NCI-H345 treated with DMSO at 0.1 percent for 48 hours (cell line): ENCODE data around the gene RASL11A.
"Not testable (repeated sequence)": the region's sequence is repeated elsewhere in the genome, so short reads cannot be mapped to it uniquely, and the experiment has no call there.

Experiments
- DNase-seq: peaks from one replicate; lab custom pipeline; 2025; ENCODE audit not compliant: unreplicated experiment; lab: John Stamatoyannopoulos, UW

The RASL11A gene

DNA sequence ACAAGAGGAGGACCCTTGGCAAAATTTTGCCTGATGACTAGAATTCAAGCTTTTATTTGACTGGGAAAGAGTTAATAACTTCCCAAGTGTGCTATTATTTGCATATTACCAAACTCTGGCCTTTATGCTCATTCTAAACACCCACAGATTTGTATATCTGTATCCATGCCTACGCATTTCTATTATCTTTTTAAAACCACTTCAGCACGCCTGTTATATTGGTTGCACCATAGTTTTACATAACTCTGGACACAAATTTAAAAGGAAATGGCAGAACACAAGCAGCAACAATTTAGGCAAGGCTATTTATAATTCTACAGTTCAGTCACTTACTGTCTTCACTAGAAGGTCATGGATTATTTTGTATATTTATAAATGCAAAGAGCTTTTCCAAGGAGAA lies 3.7 kb upstream of the RASL11A start:
- DNase-seq, result no peak

DNA sequence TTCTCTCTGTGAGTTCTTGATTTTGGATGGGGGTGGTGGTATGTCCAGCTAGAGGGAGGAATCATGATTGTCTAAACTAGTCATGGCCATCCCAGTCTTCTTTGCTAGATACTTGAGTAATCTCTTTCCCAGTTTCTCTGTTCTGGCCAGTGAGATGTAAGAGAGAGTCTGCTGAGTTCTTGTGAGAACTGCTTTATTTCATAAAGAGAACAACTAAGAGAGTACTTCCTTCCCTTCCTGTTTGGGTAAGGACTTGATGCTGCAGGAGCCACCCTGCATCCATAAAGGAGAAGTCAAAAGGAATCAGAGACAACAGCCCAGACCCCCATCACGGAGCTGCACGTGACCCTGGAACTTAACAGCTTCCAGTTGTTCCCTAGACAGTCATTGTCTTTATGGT lies 3.0 kb upstream of the RASL11A start:
- DNase-seq, result no peak

DNA sequence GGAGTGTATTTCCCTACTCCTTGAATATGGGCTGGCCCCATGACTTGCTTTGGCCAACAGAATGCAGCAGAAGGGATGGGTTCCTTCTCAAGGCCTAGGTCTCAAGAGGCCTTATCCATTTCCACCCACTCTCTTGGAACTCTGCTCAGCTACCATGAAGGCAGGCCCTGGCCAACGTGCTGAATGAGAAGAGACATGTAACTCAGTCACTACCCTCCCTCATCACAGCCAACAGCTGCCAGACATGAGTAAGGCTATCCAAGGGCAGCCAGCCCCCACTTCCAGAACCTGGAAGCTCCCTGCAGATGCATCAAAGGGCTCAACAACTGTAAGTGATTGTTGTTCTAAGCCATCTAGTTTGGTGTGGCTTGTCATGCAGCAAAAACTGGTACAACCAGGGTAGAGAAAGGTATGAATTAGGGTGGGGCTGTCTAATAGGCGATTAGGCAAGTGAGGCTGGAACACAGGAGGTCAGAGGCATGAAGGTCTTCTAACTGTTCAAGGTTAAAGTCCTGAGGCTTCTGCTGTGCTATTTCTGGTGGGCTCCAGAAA lies 1.4 kb upstream of the RASL11A start:
- DNase-seq, result no peak

DNA sequence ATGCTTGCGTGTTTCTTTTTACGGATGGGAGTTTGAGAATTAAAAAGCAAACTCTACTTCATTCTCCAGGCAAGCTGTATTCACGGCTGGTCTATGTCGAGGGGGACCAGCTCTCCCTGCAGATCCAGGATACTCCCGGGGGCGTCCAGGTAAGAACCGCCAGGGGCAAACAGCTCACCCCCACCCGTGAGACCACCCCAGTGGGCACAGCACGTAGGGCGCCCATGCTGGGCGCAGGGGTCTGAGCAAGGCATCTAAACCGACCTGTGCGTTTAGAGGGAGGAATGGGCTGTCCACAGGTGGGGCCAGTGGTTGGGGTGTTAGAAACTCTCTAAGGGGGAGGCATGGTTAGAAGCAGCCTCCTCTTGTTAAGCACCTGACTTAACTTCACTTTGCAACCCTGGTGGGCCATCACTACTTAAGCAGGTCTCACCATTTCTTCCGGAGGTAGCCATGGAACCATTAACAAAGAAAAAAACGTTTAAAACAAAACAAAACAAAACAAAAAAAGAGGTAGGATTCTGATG lies 1.0 kb downstream of the RASL11A start:
- DNase-seq, result no peak

DNA sequence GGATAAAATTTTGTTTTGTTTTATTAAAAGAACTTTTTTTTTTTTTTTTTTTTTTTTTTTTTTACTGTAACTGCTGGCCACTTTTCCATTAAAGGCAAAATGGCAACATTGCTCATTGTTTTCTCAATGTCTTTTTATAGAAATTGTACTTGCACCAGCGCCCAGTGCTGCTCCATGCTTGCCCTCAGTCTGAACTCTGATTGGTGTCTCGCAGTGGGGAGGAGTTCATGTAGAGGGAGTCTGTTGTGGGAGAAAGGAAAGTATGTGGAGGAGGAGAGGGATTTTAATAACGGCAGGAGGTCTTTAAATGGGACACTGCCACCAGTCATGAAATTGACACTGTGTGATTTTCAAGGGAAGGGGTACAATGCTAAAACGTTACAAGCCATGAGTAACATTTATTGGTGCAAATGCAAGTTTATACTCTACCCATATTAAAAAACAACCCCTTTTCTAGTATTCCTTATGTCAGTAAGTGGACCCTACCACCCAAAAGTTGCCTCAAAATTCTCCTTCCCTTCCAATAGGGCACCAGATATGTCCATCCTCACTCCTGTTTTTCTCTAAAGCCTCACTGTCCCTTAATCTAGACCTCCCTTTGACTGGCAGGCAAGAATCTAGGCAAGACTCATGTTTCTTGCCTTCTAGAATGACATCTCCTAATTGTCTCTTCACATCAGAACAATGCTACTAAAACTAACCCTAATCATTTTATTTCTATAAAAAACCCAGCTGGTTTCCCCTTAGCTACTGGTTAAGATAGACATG lies 3.2 kb downstream of the RASL11A start:
- DNase-seq, result no peak

DNA sequence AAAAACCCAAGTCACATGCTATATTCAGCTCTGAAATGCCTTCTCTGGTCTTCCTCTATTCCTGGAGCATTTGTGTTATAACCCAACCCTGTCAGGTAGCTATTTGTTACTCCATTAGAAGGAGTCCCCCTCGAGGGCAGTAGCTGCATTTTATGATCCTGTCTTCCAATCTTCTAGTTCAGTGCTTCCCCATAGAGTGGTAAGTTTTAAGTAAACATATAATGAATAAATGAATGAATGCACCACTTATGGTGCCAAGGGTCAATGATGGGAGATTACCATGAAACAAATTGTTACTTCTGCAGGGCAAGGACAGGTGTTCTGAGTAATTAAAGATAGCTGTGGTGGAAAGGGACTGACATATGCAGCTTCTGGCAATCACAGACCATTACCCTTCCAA lies 4.0 kb downstream of the RASL11A start:
- DNase-seq, result no peak

DNA sequence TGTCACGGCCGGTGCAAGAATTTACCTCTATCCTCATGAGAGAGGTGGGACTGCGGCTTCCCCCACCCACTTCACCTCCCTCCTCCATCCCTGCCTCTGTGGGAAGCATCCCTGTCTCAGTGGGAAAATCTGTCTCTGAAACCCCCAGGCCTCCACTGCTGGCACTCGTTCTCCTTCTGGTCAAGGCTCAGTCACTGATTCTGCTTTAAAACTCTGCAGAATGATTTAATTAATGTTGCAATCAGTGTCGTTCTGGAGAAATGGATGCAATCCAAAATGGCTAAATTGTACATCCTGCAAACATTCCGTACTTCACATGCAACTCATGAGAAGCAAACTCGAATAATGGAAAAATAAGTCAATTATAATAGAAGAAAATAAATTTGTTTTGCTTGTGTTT lies 5.6 kb downstream of the RASL11A start:
- no peak for DNase-seq

DNA sequence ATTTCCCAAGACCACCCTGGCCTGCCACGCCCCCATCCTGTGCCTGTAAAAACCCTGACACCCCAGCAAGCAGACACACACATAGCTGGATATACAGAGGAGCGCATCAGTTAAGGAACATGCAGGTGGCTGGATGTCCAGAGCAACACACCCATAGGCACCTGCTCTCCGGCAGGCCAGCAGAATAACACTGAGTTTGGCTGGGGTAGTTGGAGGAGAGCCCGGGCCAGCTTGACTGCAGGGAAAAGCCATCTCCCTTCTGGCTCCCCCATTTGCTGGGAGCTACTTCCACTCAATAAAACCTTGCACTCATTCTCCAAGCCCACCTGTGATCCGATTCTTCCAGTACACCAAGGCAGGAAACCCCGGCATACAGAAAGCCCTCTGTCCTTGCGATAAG lies 8.9 kb downstream of the RASL11A start:
- no peak for DNase-seq

DNA sequence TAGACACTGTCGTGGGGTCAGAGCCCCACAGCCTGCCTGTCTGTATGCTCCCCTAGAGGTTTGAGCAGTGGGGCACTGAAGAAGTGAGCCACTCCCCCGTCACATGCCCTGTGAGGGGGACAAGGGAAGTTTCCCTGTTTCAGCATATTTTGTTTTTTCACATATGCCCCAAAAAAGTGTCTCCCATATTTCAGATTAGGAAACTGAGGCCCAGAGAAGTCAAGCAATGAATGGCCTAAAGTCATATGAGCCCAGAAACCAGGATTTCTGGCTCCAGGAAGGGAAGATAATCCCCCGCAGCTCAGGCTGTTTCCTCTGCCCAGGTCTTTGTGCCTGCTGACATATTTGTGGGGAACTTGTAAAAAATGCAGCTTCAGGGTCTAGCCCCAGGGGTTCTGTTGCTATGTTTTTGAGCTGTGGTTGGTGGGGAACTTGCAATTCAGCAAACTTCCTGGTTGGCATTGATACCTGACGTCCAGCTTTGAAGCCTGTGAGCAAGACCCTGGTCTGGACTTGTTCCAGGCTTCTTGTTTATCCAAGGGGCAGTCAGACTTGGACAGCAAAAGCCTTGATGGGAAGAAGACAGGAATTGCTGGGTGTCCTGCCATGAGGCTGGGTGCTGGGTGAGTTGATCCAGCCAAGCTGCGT lies 9.5 kb downstream of the RASL11A start:
- no peak for DNase-seq

DNA sequence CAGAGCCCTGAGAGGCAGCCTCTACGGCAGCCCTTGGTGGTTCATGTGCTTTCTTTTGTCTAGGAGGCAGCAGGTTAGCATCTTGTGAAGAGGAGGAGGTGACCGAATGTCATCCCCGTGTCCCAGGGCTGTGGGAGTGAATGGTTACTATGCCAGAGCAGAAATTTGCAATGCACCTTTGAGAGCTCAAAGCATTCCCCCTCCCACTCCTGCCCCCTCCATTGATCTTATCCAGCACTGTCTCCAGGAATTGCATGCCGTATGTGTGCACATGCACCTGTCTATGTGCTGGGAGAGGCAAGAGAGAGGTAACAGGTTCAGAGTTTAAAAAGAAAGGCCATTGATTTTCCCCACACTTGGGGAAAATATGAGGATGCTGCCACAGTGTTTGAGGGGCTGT lies 10.2 kb downstream of the RASL11A start:
- no peak for DNase-seq

DNA sequence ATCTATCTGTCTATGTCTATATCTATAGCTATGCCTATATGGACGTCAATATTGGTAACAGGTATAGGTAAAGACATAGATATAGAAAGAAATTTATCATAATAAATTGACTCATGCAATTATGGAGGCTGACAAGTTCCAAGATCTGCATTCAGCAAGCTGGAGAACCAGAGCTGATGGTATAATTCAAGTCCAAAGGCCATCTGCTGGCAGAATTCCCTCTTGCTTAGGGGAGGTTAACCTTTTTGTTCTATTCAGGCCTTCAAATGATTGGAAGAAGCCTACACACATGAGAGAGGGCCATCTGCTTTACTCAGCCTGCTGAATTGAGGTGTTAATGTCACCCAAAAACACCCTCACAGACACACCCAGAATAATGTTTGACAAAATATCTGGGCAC lies 10.8 kb downstream of the RASL11A start:
- no peak for DNase-seq

DNA sequence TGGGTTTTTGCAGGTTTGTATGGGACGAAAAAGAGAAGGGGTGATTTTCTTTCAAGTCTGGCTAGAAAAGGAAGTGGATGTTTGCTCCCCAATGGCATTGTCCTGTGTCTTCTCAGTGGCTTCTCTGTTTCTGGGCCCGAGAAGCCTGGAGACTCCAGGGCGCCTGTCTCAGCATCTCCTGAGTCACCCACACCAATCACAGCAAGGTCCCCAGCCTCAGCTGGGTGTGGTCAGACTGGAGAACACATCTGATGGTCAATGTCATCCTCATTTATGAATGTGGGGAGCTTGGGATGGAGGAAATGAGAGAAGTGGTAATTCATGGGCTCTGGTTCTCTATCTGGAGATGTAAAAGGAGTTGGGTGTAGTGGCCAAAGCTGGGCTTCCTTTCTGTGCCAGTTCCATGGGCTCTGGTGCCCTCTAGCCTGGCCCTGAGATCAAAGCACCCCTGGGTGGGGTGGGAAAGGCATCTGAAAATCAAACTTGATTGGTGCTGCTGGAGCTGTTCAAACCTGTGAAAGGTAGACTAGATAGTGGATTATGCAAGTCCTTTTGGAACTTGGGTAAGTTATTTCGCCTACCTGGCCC lies 13.4 kb downstream of the RASL11A start:
- no peak for DNase-seq

DNA sequence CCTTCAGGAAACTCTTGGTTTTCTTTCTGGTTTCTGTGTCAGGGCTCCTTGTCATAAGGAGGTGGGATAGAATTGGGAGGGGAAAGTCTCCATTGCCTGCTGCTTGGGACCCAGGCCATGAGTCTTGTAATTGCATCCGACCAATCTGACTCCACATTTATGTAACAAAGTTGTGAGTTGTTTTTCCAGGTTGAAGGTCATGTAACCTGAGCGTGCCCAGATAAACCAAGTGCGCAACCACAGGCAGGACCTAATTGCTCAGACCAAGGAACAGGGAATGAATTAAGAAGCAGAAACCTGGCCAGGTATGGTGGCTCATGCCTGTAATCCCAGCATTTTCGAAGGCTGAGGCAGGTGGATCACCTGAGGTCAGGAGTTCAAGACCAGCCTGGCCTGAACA lies 17.8 kb downstream of the RASL11A start:
- DNase-seq, result no peak

DNA sequence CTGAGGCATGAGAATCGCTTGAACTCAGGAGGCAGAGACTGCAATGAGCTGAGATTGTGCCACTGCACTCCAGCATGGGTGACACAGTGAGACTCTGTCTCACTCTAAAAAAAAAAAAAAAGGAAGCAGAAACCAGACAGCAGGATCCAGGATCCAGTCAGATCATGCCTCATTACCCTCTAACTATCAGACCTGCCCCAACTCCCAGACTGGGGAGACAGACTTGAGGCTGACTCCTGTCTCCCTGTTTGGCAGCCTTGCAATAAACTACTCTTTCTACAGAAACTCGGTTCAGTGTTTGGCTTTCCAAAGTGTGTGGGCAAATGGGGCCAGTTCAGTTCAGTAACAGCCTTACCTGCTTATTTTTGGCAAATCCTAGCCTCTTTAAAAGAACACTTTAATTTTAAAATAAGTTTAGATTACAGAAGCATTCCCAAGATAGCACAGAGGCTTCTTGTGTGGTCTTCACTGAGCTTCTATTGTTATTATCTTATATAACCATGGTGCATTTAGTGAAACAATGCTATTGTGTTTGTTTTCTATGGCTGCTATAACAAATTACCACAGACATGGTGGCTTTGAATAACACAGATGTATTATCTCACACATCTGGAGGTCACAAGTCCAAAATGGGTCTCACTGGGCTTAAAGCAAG lies 18.5 kb downstream of the RASL11A start:
- no peak for DNase-seq

DNA sequence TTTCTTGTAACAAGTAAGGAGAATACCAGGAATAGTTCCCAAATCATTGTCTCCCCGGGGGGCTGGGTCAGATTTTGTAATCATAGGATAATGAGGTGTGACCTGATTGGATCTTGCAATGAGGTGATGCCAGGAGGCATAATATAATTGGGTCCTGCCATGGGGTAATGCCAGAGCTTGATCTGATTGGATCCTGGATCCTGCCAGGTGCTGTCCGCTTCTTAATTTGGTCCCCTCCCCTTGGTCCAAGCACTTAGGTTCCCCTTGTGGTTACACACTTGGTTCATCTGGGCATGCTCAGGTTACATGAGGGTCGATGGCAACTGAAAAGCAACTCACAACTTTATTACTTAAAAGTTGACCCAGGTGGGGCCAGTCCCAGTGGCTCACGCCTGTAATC lies 20.1 kb downstream of the RASL11A start:
- no peak for DNase-seq

DNA sequence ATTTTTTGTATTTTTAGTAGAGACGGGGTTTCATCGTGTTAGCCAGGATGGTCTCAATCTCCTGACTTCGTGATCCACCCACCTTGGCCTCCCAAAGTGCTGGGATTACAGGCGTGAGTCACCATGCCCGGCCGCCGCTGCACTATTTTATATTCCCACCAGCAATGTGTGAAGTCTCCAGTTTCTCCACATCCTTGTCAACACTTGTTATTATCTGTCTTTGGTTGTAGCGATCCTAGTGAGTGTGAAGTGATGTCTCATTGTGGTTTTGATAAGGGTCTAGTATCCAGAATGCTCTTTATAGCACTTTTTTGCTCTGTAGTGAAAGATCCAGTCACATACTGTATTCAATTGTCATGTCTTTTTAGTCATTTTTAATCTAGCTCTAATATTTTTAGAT lies 21.3 kb downstream of the RASL11A start:
- not testable (repeated sequence) for DNase-seq

DNA sequence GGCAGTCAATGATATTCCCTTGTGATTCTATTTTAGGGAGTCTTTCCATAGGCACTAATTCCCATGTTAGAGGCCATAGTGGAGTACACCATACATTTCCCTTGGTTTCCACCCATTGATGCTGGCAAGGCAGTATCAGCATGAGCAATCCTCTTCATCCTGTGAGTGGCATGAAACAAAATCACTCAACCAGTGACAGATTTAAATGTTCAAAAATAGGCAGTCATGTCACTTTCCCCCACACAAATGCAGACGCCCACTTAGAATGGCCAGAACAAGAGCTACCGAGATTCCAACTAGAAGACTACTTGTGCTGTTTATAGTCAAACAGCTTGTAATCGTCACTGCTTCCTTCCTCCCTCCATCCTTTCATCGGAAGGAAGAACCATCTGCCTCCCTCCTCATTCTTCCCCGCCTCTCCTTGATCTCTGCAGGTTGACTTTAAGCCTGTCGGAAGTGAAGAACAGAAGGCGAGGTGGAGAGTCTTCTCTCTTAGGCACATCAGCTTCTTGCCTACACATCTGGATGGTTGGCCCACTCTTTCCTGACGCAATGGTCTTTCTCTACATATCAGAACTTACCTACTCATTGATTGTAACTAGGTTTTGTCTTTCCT lies 22.6 kb downstream of the RASL11A start:
- DNase-seq, result no peak

DNA sequence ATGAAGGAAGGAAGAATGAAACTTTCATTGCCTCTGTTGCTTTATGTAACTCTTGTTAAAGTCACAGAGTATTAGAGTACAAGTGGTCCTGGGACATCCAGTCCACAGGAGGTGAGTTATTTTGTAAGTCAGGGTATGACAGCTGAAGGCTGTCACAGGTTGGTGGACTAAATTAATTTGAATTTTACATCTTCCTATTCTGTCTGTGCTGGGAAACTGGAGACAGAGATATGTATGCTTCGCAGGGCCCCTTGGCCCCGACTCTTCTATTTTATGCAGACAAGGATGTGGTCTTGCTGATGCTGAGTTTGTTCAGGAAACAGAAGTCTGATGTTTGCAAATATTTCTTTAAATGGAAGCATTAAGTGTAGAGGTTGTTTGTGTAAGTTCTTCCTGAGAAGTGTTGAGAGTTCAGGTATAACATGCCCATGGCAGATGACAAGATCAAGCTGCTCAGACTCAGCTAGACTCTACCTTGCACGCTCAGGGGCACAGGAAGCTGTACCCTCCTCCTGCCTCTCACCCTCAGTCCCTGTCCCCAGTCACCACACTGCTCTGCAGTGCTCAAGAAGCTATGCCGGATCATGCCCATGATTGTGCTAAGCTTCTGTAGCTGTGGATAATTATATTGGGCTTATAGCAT lies 23.4 kb downstream of the RASL11A start:
- DNase-seq, result no peak

DNA sequence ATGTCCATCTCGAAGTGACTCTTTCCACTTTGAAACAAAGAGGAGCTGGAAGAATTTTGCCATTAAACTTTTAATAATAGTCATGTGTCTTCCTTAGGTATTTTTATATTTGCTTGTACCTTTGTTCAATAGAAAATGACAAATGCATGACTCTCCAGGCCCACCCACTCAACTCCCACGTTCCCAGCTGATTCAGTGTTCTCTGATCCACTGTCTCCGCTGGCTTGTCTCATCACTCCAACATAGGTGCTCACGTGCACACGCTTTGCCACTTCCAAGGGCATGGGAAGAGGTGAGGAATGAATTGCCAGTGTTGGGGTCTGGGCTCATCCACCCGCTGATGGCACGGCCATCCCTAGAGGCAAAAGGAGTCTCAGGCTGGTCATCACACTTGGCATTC lies 24.5 kb downstream of the RASL11A start:
- DNase-seq, result no peak

DNA sequence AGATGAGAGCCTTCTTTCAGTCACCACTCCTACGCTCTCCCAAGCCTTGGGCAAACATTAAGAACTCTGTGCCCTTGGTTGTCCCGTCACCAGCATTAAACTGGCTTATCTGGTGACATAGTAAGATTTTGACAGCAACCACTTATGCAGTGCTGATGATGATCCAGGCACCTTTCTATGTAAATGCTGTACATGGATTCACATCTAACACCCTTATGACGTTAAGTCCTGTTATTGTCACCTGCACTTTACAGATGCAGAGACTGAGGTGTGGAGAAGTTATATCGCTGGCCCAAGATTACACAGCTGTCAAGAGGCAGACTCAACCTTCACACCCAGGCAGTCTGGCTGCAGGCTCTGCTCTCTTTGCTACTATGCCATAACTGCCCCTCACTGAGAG lies 25.0 kb downstream of the RASL11A start:
- no peak for DNase-seq

DNA sequence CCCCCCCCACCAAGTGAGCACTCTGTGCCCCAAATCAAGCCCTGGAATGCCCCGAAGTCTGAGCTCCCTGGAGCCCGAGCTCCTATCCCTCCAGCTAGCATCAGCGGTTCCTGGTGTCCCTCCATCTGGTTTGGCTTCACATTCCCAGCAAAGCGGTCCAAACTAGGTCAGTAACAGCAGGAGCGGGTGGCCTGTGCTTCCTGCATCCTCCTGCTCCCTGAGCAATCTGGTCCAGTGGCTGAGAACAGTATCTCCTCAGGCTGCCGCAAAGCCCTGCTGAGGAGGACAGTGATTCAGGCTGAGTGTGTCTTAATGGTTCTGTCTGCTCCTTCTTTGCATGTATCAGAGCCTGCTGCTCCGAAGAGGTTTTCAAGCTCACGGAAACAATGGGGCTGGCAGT lies 25.9 kb downstream of the RASL11A start:
- DNase-seq, result no peak
